HEK293 (cell line): Measurements from ENCODE around the gene LRRC32.
A peak's percentile ranks its signal among the peaks of the same experiment; 100 is the strongest.
"Not testable (repeated sequence)": the region's sequence is repeated elsewhere in the genome, so short reads cannot be mapped to it uniquely, and the experiment has no call there.

Experiments
- CTCF ChIA-PET: fragments of 350-600 bp; formaldehyde crosslinking; extraction: SDS; loops from one replicate; lab custom pipeline; 2021; ENCODE audit warnings: antibody characterized with exemption; lab: Yijun Ruan, JAX
- POLR2A ChIA-PET: fragments of 300-600 bp; formaldehyde crosslinking; extraction: SDS; loops from one replicate; lab custom pipeline; 2020; ENCODE audit warnings: antibody characterized with exemption, inconsistent platforms; lab: Yijun Ruan, JAX
- H3K27ac ChIP-seq: fragments of 200-500 bp; sonication (Bioruptor generic); 2 replicates; pipeline ENCODE4 v1.5.1; 2014; ENCODE audit warnings: low read depth, low read length, control low read depth, inconsistent platforms; ENCODE audit errors: extremely low read depth
- H3K36me3 ChIP-seq, 2 experiments: fragments of 200-500 bp in 1 of 2; sonication (Bioruptor generic) in 1 of 2; 1 replicate in 1 of 2; 2 replicates in 1 of 2; pipeline ENCODE4 v1.5.1; 2014 to 2017; ENCODE audit warnings: inconsistent platforms in 2 of 2, low read length in 2 of 2; ENCODE audit not compliant: control insufficient read depth in 2 of 2, insufficient read depth in 1 of 2
- H3K4me1 ChIP-seq: fragments of 200-500 bp; sonication (Bioruptor generic); 2 replicates; pipeline ENCODE4 v1.5.1; 2014; ENCODE audit warnings: mild to moderate bottlenecking, low read length, inconsistent platforms; ENCODE audit not compliant: control insufficient read depth, insufficient read depth
- H3K4me3 ChIP-seq: 2 replicates; pipeline ENCODE4 v1.5.1; 2011; ENCODE audit warnings: low read depth, mild to moderate bottlenecking, control low read depth, low read length, moderate library complexity
- H3K9me3 ChIP-seq: fragments of 200-500 bp; sonication (Bioruptor generic); 2 replicates; pipeline ENCODE4 v1.5.1; 2014; ENCODE audit warnings: low read depth, low read length, inconsistent platforms; ENCODE audit not compliant: control insufficient read depth, insufficient read depth
- CTCF ChIP-seq: fragments of 450-650 bp; formaldehyde crosslinking; IDR thresholded peaks from 2 replicates; pipeline ENCODE4 v1.5.1; 2016; ENCODE audit warnings: missing biosample characterization, missing genetic modification characterization
- ZEB2 ChIP-seq: fragments of 450-650 bp; formaldehyde crosslinking; IDR thresholded peaks from 2 replicates; pipeline ENCODE4 v1.5.1; 2016; ENCODE audit warnings: missing biosample characterization, missing genetic modification characterization
- ZNF10 ChIP-seq: fragments of 450-650 bp; formaldehyde crosslinking; IDR thresholded peaks from 2 replicates; pipeline ENCODE4 v1.5.1; 2017; ENCODE audit warnings: missing biosample characterization, missing genetic modification characterization
- ZNF140 ChIP-seq: fragments of 450-650 bp; formaldehyde crosslinking; IDR thresholded peaks from 2 replicates; pipeline ENCODE4 v1.5.1; 2016; ENCODE audit warnings: missing biosample characterization, missing genetic modification characterization
- ZNF19 ChIP-seq: fragments of 450-650 bp; formaldehyde crosslinking; IDR thresholded peaks from 2 replicates; pipeline ENCODE4; 2016; ENCODE audit warnings: missing biosample characterization, missing genetic modification characterization, low read depth
- ZNF280C ChIP-seq: fragments of 450-650 bp; formaldehyde crosslinking; IDR thresholded peaks from 2 replicates; pipeline ENCODE4 v1.5.1; 2016; ENCODE audit warnings: missing biosample characterization, missing genetic modification characterization
- ZNF37A ChIP-seq: fragments of 450-650 bp; IDR thresholded peaks from 2 replicates; pipeline ENCODE4 v1.5.1; 2018; ENCODE audit warnings: missing biosample characterization, missing genetic modification characterization
- ZNF449 ChIP-seq: fragments of 450-650 bp; formaldehyde crosslinking; IDR thresholded peaks from 2 replicates; pipeline ENCODE4 v1.5.1; 2017; ENCODE audit warnings: missing biosample characterization, mild to moderate bottlenecking, missing genetic modification characterization, moderate library complexity
- ZNF518A ChIP-seq: fragments of 450-650 bp; formaldehyde crosslinking; conservative IDR thresholded peaks from 2 replicates; pipeline ENCODE4 v1.5.1; 2016; ENCODE audit warnings: low read depth, missing biosample characterization, missing genetic modification characterization
- ZNF596 ChIP-seq: fragments of 450-650 bp; IDR thresholded peaks from 2 replicates; pipeline ENCODE4 v1.5.0; 2018; ENCODE audit warnings: missing biosample characterization, mild to moderate bottlenecking, missing genetic modification characterization, moderate library complexity
- ZNF626 ChIP-seq: fragments of 450-650 bp; sonication (Bioruptor Pico); formaldehyde crosslinking; IDR thresholded peaks from 2 replicates; pipeline ENCODE4 v1.5.1; 2018; ENCODE audit warnings: missing biosample characterization, missing genetic modification characterization, inconsistent platforms

Gene LRRC32

GRCh38 chr11:76621466-76621865 lies 49.1 kb downstream of the LRRC32 start (continued):
- TF ChIP-seq ZNF518A (tag by site-specific recombination) = no peak
- no peak for TF ChIP-seq ZNF449
- no peak for TF ChIP-seq ZEB2 (tag by site-specific recombination)
- TF ChIP-seq ZNF596 (tag by site-specific recombination) = no peak
- no peak for TF ChIP-seq ZNF37A (tag by site-specific recombination)
- TF ChIP-seq ZNF280C = no peak
- TF ChIP-seq CTCF (tag by site-specific recombination) = no peak

- Histone ChIP-seq H3K4me3 (no peak overlapping the region), H3K36me3 (no peaks in the 10 kb centered on the region), H3K9me3 (no peaks in the 10 kb centered on the region), H3K4me1 (no peaks in the 10 kb centered on the region), H3K27ac (no peak overlapping the region)
- ChIA-PET POLR2A (no interaction called here), CTCF (interaction anchor here (1.1 kb wide), 1 partner anchor 14 kb away, joined by 4 read pairs; no protein-coding TSS in a partner anchor)
- TF ChIP-seq ZNF19 (tag by site-specific recombination) = no peak
- 0 out of 2 replicates have a peak, but pooled peaks have one; percentile 10 for TF ChIP-seq ZNF140 (tag by site-specific recombination)
- TF ChIP-seq ZNF10 (tag by site-specific recombination) = peak; percentile 32; the same call in 1 of the 2 replicates
- TF ChIP-seq ZNF626 (tag by site-specific recombination) = no peak
Observed at GRCh38 chr11:76620489-76620888, 50.1 kb downstream of the LRRC32 start.

- H3K4me1 ChIP-seq, H3K4me3 ChIP-seq, POLR2A ChIA-PET, H3K9me3 ChIP-seq, H3K27ac ChIP-seq, H3K36me3 ChIP-seq: not testable (repeated sequence)
- CTCF ChIA-PET = interaction anchor here (1.1 kb wide), 1 partner anchor 15 kb away, joined by 4 read pairs; no protein-coding TSS in a partner anchor
Observed at GRCh38 chr11:76619801-76620200, 50.7 kb downstream of the LRRC32 start.
